Measurements from ENCODE around the gene GPR143.

The GPR143 gene

DNA sequence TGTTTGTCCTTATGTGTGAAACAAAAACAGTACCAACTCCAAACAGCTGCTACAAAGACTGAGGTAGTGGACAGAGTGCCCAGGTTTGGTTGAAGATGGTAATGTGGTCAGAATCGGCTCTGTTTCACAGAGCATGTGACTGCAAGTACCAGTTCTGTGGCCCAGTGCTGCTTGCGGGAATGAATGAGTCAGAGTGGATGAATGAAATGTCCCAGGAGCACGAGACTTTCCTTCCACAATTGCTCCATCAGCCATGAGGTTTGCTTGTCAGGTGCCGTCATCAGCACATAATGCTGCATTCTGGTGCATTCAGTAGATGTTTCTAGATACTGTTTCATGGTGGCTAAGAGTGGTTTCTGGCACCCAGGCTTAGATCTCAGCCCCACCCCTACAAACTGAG is 84.2 kb downstream of the GPR143 start:
- Histone ChIP-seq H3K9ac (ENCODE audit: low read length) (no peak overlapping the region), H3K27me3 (ENCODE audit: control insufficient read depth, insufficient read depth, low read length) (no peaks in the 10 kb centered on the region), H3K27ac (ENCODE audit: low read length) (no peak overlapping the region), H3K4me3 (ENCODE audit: low read length) (no peak overlapping the region), H3K9me3 (ENCODE audit: control insufficient read depth, low read depth, low read length) (no peaks in the 10 kb centered on the region), H3K36me3 (ENCODE audit: control insufficient read depth, low read depth, low read length) (no peaks in the 10 kb centered on the region), H3K4me1 (ENCODE audit: control insufficient read depth, low read depth, low read length) (no peaks in the 10 kb centered on the region)

GRCh38 chrX:9681011-9681410 is 84.6 kb downstream of the GPR143 start:
- no peak overlapping the region for H3K4me3 ChIP-seq (ENCODE audit: low read length)

GRCh38 chrX:9678215-9678965 is 87.3 kb downstream of the GPR143 start:
- Histone ChIP-seq H3K9ac (ENCODE audit: low read length) (no peak overlapping the region), H3K36me3 (ENCODE audit: control insufficient read depth, low read depth, low read length) (no peaks in the 10 kb centered on the region), H3K27me3 (ENCODE audit: control insufficient read depth, insufficient read depth, low read length) (no peaks in the 10 kb centered on the region), H3K4me3 (ENCODE audit: low read length) (no peak overlapping the region), H3K27ac (ENCODE audit: low read length) (no peak overlapping the region), H3K9me3 (ENCODE audit: control insufficient read depth, low read depth, low read length) (no peaks in the 10 kb centered on the region), H3K4me1 (ENCODE audit: control insufficient read depth, low read depth, low read length) (no peaks in the 10 kb centered on the region)

More at GRCh38 chrX:9681011-9681410, 84.6 kb downstream of the GPR143 start:
- Histone ChIP-seq H3K4me1 (ENCODE audit: control insufficient read depth, low read depth, low read length) (no peaks in the 10 kb centered on the region), H3K27ac (ENCODE audit: low read length) (no peak overlapping the region), H3K9ac (ENCODE audit: low read length) (no peak overlapping the region), H3K36me3 (ENCODE audit: control insufficient read depth, low read depth, low read length) (no peaks in the 10 kb centered on the region), H3K27me3 (ENCODE audit: control insufficient read depth, insufficient read depth, low read length) (no peaks in the 10 kb centered on the region), H3K9me3 (ENCODE audit: control insufficient read depth, low read depth, low read length) (no peaks in the 10 kb centered on the region)

GRCh38 chrX:9677098-9677739 is 88.4 kb downstream of the GPR143 start:
- Histone ChIP-seq H3K27me3 (ENCODE audit: control insufficient read depth, insufficient read depth, low read length) (no peaks in the 10 kb centered on the region), H3K4me3 (ENCODE audit: low read length) (no peak overlapping the region), H3K36me3 (ENCODE audit: control insufficient read depth, low read depth, low read length) (no peaks in the 10 kb centered on the region), H3K4me1 (ENCODE audit: control insufficient read depth, low read depth, low read length) (no peaks in the 10 kb centered on the region), H3K9me3 (ENCODE audit: control insufficient read depth, low read depth, low read length) (no peaks in the 10 kb centered on the region), H3K9ac (ENCODE audit: low read length) (no peak overlapping the region), H3K27ac (ENCODE audit: low read length) (no peak overlapping the region)

DNA sequence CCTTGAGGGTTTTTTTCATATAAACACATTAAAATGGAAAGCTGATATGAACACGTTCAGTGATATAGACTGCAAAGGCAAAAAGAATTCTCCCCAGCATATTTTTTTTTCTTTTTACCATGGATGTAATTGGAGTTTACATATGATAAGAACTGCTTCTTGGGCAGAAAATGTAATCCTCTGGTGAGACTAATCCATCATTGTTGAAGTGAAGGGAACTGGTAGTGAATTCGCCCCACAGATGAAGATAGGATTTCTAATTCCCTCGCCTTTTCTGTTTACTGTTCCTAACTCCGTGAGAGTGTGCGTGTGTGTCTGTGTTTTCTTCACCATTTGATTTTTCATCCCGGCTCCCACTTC is 88.9 kb downstream of the GPR143 start:
- Histone ChIP-seq H3K9ac (ENCODE audit: low read length) (no peak overlapping the region), H3K4me1 (ENCODE audit: control insufficient read depth, low read depth, low read length) (no peaks in the 10 kb centered on the region), H3K9me3 (ENCODE audit: control insufficient read depth, low read depth, low read length) (no peaks in the 10 kb centered on the region), H3K4me3 (ENCODE audit: low read length) (no peak overlapping the region), H3K27ac (ENCODE audit: low read length) (no peak overlapping the region), H3K36me3 (ENCODE audit: control insufficient read depth, low read depth, low read length) (no peaks in the 10 kb centered on the region), H3K27me3 (ENCODE audit: control insufficient read depth, insufficient read depth, low read length) (no peaks in the 10 kb centered on the region)

DNA sequence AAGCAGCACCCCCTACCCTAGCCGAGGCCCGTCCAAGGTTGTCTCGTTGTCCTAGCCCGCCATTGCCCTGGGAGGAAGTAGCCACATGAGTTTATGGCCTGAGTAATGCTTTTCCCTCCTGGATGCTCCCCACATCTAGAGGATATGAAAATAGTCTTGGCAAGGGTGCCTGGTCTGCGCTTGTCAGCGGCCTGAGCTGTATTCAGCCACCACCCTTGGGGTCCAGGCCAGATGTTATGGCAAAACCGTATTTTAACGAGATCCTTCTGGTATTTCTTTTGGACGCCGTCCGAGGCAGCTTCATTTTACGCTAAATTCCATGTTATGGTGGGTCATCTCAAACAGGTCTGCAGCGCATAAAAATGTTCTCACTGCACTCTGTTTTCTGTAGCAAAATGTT is 89.3 kb downstream of the GPR143 start:
- no peak overlapping the region for H3K4me3 ChIP-seq (ENCODE audit: low read length)
- H3K27me3 ChIP-seq (ENCODE audit: control insufficient read depth, insufficient read depth, low read length): no peaks in the 10 kb centered on the region
- H3K27ac ChIP-seq (ENCODE audit: low read length): no peak overlapping the region
- H3K9ac ChIP-seq (ENCODE audit: low read length): no peak overlapping the region
- no peaks in the 10 kb centered on the region for H3K36me3 ChIP-seq (ENCODE audit: control insufficient read depth, low read depth, low read length)
- no peaks in the 10 kb centered on the region for H3K4me1 ChIP-seq (ENCODE audit: control insufficient read depth, low read depth, low read length)
- H3K9me3 ChIP-seq (ENCODE audit: control insufficient read depth, low read depth, low read length): no peaks in the 10 kb centered on the region
